ENCODE measurements around the gene SRCAP. TPM values are rescaled to one million over a fixed set of nuclear protein-coding genes. Genes with fewer than 3 reads are reported as not detected.

Gene SRCAP
- polyA plus RNA-seq, 1 experiment = 4.4 TPM

GRCh38 chr16:30786936-30787612 is 88.1 kb downstream of the SRCAP start, which contains the start of gene ZNF629:
TSS of gene ZNF629 (minus strand) at chr16:30787205. CDS start at chr16:30784482, 2,723 bp downstream.
- Histone ChIP-seq H3K36me3 (ENCODE audit: control insufficient read depth, insufficient read depth, low read length) (peaks cover 18% of the 10 kb centered on the region), H3K4me3 (ENCODE audit: low read depth, low read length) (peak within 1 kb of the TSS; percentile 63), H3K27me3 (ENCODE audit: control insufficient read depth, insufficient read depth, low read length) (no peaks in the 10 kb centered on the region)
- ChIA-PET CTCF (interaction anchor here (1.2 to 4.1 kb wide), 3 partner anchors 11 to 27 kb away, joined by 4 to 21 read pairs (median 4); no protein-coding TSS in a partner anchor), POLR2A (interaction anchor here (0.6 to 1.1 kb wide), 3 partner anchors 18 to 65 kb away, joined by 7 to 19 read pairs (median 8); no protein-coding TSS in a partner anchor)
- no peak for TF ChIP-seq CTCF (IDR thresholded peaks at IDR 0.05; ENCODE audit: insufficient read depth, low read depth, low read length)
- DNase-seq (ENCODE audit: low read depth) = no peak

GRCh38 chr16:30787613-30788378 is 88.8 kb downstream of the SRCAP start:
- ChIA-PET POLR2A (interaction anchor here (1.0 to 1.1 kb wide), 2 partner anchors 18 to 19 kb away, joined by 7 to 8 read pairs; no protein-coding TSS in a partner anchor), CTCF (interaction anchor here (1.2 to 4.1 kb wide), 3 partner anchors 10 to 26 kb away, joined by 4 to 21 read pairs (median 4); no protein-coding TSS in a partner anchor)
- H3K4me3 ChIP-seq (ENCODE audit: low read depth, low read length) = peak overlapping the region; percentile 63
- no peak for DNase-seq (ENCODE audit: low read depth)
- TF ChIP-seq CTCF (IDR thresholded peaks at IDR 0.05; ENCODE audit: insufficient read depth, low read depth, low read length) = no peak
- H3K36me3 ChIP-seq (ENCODE audit: control insufficient read depth, insufficient read depth, low read length) = peaks cover 12% of the 10 kb centered on the region
- no peaks in the 10 kb centered on the region for H3K27me3 ChIP-seq (ENCODE audit: control insufficient read depth, insufficient read depth, low read length)

Small RNAs within 50 kb of the gene (small RNA-seq; reads per million reads assigned to genes)
- gene RNU6-1043P (ENCODE audit: insufficient read length, low read depth, low replicate concordance) (not detected), gene RNU6-416P (ENCODE audit: insufficient read length, low read depth, low replicate concordance) (not detected), gene SNORA30 (ENCODE audit: insufficient read length, low read depth, low replicate concordance) (3.8 reads per million, percentile 50 among the genes with 10 or more reads in this experiment)

Other genes with a start within 250 kb of the SRCAP start
- gene ITGAL, start 226.4 kb upstream of the SRCAP start, polyA plus RNA-seq (2011; rRNA removed) = 0.06 TPM in 2 replicates
- 14.0 and 17.2 TPM in 2 replicates for gene ZNF768, start 172.6 kb upstream of the SRCAP start, polyA plus RNA-seq (2011; rRNA removed)
- 5.5 and 6.4 TPM in 2 replicates for gene ZNF747, start 164.3 kb upstream of the SRCAP start, polyA plus RNA-seq (2011; rRNA removed)
- gene ZNF764, start 140.8 kb upstream of the SRCAP start, polyA plus RNA-seq (2011; rRNA removed) = 2.3 and 2.6 TPM in 2 replicates
- 6.3 and 8.8 TPM in 2 replicates for gene ZNF688, start 127.5 kb upstream of the SRCAP start, polyA plus RNA-seq (2011; rRNA removed)
- gene ZNF785, start 113.5 kb upstream of the SRCAP start, polyA plus RNA-seq (2011; rRNA removed) = 6.6 TPM in 2 replicates
- 3.6 and 4.1 TPM in 2 replicates for gene ZNF689, start 88.8 kb upstream of the SRCAP start, polyA plus RNA-seq (2011; rRNA removed)
- gene PRR14, start 48.2 kb upstream of the SRCAP start, polyA plus RNA-seq (2011; rRNA removed) = 5.2 TPM in 2 replicates
- 7.8 and 9.4 TPM in 2 replicates for gene FBRS, start 40.7 kb upstream of the SRCAP start, polyA plus RNA-seq (2011; rRNA removed)
- 24.9 and 32.4 TPM in 2 replicates for gene PHKG2, start 49.3 kb downstream of the SRCAP start, polyA plus RNA-seq (2011; rRNA removed)
- 4.7 and 5.0 TPM in 2 replicates for gene CFAP119, start 62.9 kb downstream of the SRCAP start, polyA plus RNA-seq (2011; rRNA removed)
- gene RNF40, start 63.2 kb downstream of the SRCAP start, polyA plus RNA-seq (2011; rRNA removed) = 64.7 and 82.4 TPM in 2 replicates
- gene ZNF629, start 88.0 kb downstream of the SRCAP start, polyA plus RNA-seq (2011; rRNA removed) = 4.6 and 6.0 TPM in 2 replicates
- 27.4 and 27.8 TPM in 2 replicates for gene BCL7C, start 194.9 kb downstream of the SRCAP start, polyA plus RNA-seq (2011; rRNA removed)
- 14.9 and 22.2 TPM in 2 replicates for gene CTF1, start 197.4 kb downstream of the SRCAP start, polyA plus RNA-seq (2011; rRNA removed)
- gene FBXL19, start 224.4 kb downstream of the SRCAP start, polyA plus RNA-seq (2011; rRNA removed) = 5.9 and 7.6 TPM in 2 replicates
- gene ORAI3, start 249.9 kb downstream of the SRCAP start, polyA plus RNA-seq (2011; rRNA removed) = 25.6 and 37.1 TPM in 2 replicates